DND-41 (cell line): Measurements from ENCODE around the gene IDUA.

Experiments used
- ATAC-seq: fragments of 200-7000 bp; cut with Tn5 transposase; 3 replicates; pipeline ENCODE4 v1.9.1; 2021; ENCODE audit warnings: low read depth; ENCODE audit not compliant: insufficient read depth
- DNase-seq: peaks from one replicate; pipeline ENCODE4 v3.0.0-alpha.2; 2020
- H2AFZ ChIP-seq: 2 replicates; pipeline ENCODE4 v1.6.0; 2012; ENCODE audit warnings: low read depth, low read length
- H3K27ac ChIP-seq: 2 replicates; pipeline ENCODE4 v1.5.1; 2012; ENCODE audit warnings: low read length, inconsistent platforms
- H3K27me3 ChIP-seq: fragments of 200-600 bp; sonication (generic); 2 replicates; pipeline ENCODE4 v1.6.0; 2012; ENCODE audit warnings: low read length, mild to moderate bottlenecking, inconsistent platforms; ENCODE audit not compliant: insufficient read depth, poor library complexity
- H3K36me3 ChIP-seq: 2 replicates; pipeline ENCODE4 v1.5.1; 2012; ENCODE audit warnings: low read length, inconsistent platforms; ENCODE audit not compliant: insufficient read depth
- H3K4me1 ChIP-seq: 2 replicates; pipeline ENCODE4 v1.5.1; 2012; ENCODE audit warnings: mild to moderate bottlenecking, low read length; ENCODE audit not compliant: insufficient read depth
- H3K4me2 ChIP-seq: 2 replicates; pipeline ENCODE4 v1.6.0; 2012; ENCODE audit warnings: mild to moderate bottlenecking, moderate library complexity, low read length, inconsistent platforms; ENCODE audit not compliant: insufficient read depth
- H3K4me3 ChIP-seq, 2 experiments: fragments of 200-600 bp in 1 of 2; shearing (Covaris generic) in 1 of 2; 2 replicates each; pipeline ENCODE4 v1.5.1; 2012 to 2016; ENCODE audit warnings: inconsistent platforms in 2 of 2, low read length in 2 of 2, mild to moderate bottlenecking in 2 of 2, low read depth in 1 of 2, moderate library complexity in 1 of 2
- H3K79me2 ChIP-seq: 2 replicates; pipeline ENCODE4 v1.6.0; 2012; ENCODE audit warnings: low read length, inconsistent platforms; ENCODE audit not compliant: insufficient read depth
- H3K9ac ChIP-seq: 2 replicates; pipeline ENCODE4 v1.6.0; 2012; ENCODE audit warnings: low read depth, mild to moderate bottlenecking, inconsistent platforms, low read length, moderate library complexity
- H3K9me3 ChIP-seq: 2 replicates; pipeline ENCODE4 v1.5.1; 2012; ENCODE audit warnings: low read length, moderate library complexity, mild to moderate bottlenecking, inconsistent platforms; ENCODE audit not compliant: insufficient read depth, severe bottlenecking
- H4K20me1 ChIP-seq: 2 replicates; pipeline ENCODE4 v1.6.0; 2012; ENCODE audit warnings: low read length; ENCODE audit not compliant: insufficient read depth
- CTCF ChIP-seq: IDR thresholded peaks from 2 replicates; pipeline ENCODE4 v1.5.1; 2012; ENCODE audit warnings: borderline replicate concordance, low read length, moderate library complexity, mild to moderate bottlenecking; ENCODE audit not compliant: poor library complexity, severe bottlenecking; ENCODE audit errors: extremely low read depth
- EZH2 ChIP-seq: IDR thresholded peaks from 3 replicates; pipeline ENCODE4 v1.6.1; 2012; ENCODE audit warnings: borderline replicate concordance, low read depth, mild to moderate bottlenecking, moderate library complexity, low read length, inconsistent platforms; ENCODE audit not compliant: severe bottlenecking

IDUA gene

DNA sequence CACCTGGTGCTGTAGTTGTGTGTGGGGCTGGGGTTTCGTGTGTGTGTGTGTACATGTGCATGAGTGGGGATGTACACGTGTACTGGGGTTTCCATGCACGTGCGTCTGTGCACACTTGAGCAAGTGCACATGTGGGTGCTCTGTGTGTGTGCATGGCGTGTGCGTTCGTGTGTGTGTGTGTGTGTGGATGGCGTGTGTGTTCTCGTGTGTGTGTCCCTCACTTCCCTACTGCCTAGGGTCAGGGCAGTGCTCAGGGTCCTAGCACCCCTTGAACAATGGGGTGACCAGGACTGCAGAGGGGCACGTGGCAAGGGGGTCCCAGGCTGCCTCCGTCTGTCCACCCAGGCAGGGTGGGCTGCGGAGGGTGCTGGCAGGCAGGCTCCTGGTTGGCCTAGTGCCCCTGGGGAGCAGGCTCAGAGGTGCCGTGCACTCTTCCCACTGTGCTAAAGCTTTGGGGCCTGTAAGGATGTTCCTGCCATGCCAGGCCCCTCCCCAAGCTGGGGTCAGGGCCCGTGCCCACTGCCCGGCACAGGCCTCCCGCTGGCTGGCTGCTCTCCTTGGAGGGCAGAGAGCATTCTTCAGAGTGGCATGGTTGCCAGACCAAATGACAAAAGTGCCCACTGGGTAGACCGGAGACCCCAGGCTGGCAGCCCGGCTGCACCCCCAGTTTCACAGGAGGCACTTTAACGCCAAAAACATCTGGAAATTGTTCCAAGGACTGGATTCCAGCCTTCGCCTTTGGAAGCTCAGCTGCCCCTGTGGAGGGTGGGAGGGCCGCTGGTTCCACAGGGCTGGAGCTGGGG lies 53.7 kb downstream of the IDUA start:
- no peaks in the 10 kb centered on the region for H3K9me3 ChIP-seq
- ATAC-seq = no peak
- TF ChIP-seq EZH2 (no peak), CTCF (no peak)
- H4K20me1 ChIP-seq = peaks cover 4% of the 10 kb centered on the region; the same call in 1 of the 2 replicates
- H3K27me3 ChIP-seq = no peaks in the 10 kb centered on the region
- H3K4me2 ChIP-seq = no peak overlapping the region
- no peak overlapping the region for H2AFZ ChIP-seq
- no peak overlapping the region for H3K9ac ChIP-seq
- no peak overlapping the region for H3K4me3 ChIP-seq
- no peak overlapping the region for H3K27ac ChIP-seq
- H3K79me2 ChIP-seq = no peaks in the 10 kb centered on the region
- no peaks in the 10 kb centered on the region for H3K36me3 ChIP-seq
- DNase-seq = no peak
- no peaks in the 10 kb centered on the region for H3K4me1 ChIP-seq

- Histone ChIP-seq H3K79me2 (no peaks in the 10 kb centered on the region), H4K20me1 (peaks cover 4% of the 10 kb centered on the region; the same call in 1 of the 2 replicates), H3K36me3 (no peaks in the 10 kb centered on the region), H3K9ac (no peak overlapping the region), H3K9me3 (no peaks in the 10 kb centered on the region), H3K27ac (no peak overlapping the region), H3K4me3 (no peak overlapping the region), H3K4me2 (no peak overlapping the region), H3K4me1 (no peaks in the 10 kb centered on the region), H3K27me3 (no peaks in the 10 kb centered on the region), H2AFZ (no peak overlapping the region)
- ATAC-seq = no peak
- DNase-seq = no peak
- TF ChIP-seq CTCF (no peak), EZH2 (no peak)
These were observed 54.5 kb downstream of the IDUA start for GRCh38 chr4:1041147-1041935.

DNA sequence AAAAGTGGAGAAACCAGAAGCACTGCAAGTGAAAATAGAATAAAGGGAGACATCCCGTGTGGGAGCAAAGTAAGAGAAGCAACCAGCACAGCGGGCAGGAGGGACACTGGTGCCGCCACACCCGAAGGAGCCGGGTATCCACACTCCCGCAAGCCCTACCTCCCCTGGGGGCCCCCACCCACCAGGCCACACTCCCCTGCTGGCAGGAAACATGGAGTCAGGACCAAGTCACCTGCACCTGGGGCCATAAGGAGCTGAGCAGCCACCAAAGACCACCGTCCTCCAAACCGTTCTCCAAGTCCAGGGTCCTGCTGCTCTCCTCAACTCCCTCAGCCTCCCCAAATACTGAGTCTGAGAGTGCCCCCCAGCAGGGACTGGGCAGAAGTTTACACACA lies 55.1 kb downstream of the IDUA start:
- H3K27ac ChIP-seq = no peak overlapping the region
- H3K4me3 ChIP-seq = no peak overlapping the region
- no peaks in the 10 kb centered on the region for H3K36me3 ChIP-seq
- H4K20me1 ChIP-seq = peaks cover 4% of the 10 kb centered on the region; the same call in 1 of the 2 replicates
- H3K9ac ChIP-seq = no peak overlapping the region
- no peaks in the 10 kb centered on the region for H3K4me1 ChIP-seq
- TF ChIP-seq CTCF (no peak), EZH2 (no peak)
- H3K4me2 ChIP-seq = no peak overlapping the region
- ATAC-seq (no peak), DNase-seq (no peak)
- H3K79me2 ChIP-seq = no peaks in the 10 kb centered on the region
- H3K9me3 ChIP-seq = no peaks in the 10 kb centered on the region
- no peaks in the 10 kb centered on the region for H3K27me3 ChIP-seq
- H2AFZ ChIP-seq = no peak overlapping the region
